Subcutaneous adipose tissue (tissue), 4 donors: ENCODE measurements around the gene NCKAP1. TPM values are rescaled to one million over a fixed set of nuclear protein-coding genes. Genes with fewer than 3 reads are reported as not detected.

Source experiments
- CTCF ChIP-seq: fragments of 450-650 bp; IDR thresholded peaks from one replicate; pipeline ENCODE4 v1.5.1; 2016; ENCODE audit warnings: low read depth, mild to moderate bottlenecking, control low read depth, antibody characterized with exemption, moderate library complexity
- total RNA-seq, 4 donors: library from RNA; depleted of rRNA; stranded (reverse); fragments of >200 nt; gene quantifications; one replicate each; pipeline ENCODE4 v1.1.0, GENCODE V29; 2016

The NCKAP1 gene
- total RNA-seq, 4 donors from 2014 or later, result 123 to 308 (median 157) TPM

DNA sequence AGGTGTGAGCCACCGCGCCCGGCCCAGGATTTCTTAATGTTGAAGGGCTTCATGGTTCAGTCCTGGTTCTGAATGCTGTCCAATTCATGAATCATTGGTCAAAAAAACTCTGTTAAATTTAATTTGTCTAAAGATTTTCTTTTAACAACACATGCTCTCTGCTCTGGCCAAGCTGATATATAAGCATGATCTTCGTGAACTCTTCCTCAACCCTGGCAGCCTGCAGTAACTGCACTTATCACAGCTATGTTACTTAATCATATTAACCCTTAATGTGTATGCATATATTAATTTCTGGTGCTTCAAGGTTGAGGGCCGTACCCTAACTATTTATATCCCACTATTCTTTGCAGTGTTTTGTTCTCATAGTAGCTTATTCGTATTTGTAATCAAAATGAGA, 142.5 kb downstream of the NCKAP1 start:
- no peak for TF ChIP-seq CTCF

DNA sequence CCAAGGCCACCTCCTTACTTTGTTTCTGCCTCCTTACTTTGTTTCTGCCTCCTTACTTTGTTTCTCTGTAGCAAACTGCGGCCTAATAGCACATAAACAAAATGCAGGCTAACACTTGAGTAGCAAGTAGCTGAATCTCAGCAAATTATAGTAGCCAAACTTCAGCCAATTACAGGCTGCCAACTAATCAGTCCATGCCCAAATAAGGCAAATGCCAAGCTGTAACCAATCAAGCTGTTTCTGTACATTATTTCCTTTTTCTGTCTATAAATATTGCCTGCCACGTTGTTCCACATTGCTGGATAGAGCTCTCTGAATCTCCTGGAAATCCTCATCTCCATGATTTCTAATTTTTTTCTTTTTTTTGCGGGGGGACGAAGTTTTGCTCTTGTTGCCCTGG, 143.1 kb downstream of the NCKAP1 start:
- TF ChIP-seq CTCF, result no peak

DNA sequence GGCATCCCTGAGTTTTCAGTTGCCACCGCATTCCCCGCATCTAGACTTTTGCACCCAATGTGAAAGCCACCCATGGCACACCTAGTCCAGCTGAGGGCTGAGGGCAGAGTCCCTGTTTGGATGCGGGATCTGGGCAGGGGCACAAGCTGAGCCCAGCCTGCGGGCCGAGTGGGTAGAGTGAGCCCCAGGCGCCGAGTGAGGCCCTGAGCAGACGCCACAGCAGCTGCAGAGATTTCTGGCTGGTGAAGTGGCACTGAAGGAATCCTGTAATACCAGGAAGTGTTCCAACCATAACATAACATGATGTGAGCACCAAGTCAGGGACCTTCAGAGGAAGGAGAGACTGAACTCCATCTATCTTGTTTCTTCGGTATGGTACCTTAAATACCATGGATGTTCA, 144.1 kb downstream of the NCKAP1 start:
- no peak for TF ChIP-seq CTCF

DNA sequence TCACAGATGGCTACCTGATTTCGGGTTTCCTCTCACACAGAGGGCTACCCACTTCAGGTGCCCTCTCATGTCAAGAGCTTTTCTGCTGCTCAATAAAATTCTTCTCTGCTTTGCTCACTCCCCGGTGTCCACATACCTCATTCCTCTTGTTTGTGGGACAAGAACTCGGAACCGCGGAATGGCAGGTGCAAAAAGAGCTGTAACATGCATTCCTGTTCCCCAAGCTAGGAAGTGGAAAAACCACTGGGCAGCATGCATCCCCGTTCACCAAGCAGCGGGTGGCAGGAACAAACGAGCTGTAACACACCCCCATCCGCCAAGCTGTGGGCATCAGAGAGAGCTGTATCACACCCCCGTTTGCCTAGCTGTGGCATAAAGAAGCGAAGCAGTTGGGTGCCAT, 144.6 kb downstream of the NCKAP1 start:
- no peak for TF ChIP-seq CTCF

DNA sequence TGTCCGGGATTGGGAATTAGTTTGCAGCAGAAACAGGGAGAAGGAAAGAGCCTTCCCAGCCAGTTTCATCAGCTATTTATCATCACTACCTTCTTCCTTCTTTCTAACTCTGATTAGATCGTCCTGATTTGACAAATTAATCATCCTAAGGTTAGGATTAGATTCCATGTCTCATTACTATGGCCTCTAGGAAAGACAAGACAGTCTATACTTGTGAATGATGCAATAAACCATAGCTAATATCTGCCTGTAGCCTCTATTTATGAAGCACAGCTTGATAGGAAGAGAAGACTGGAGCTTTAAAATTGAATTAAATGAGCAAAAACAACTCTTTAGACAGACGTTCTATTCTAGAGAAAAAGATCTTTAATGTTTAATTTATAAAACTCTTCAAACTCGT, 146.6 kb downstream of the NCKAP1 start:
- TF ChIP-seq CTCF, result no peak

DNA sequence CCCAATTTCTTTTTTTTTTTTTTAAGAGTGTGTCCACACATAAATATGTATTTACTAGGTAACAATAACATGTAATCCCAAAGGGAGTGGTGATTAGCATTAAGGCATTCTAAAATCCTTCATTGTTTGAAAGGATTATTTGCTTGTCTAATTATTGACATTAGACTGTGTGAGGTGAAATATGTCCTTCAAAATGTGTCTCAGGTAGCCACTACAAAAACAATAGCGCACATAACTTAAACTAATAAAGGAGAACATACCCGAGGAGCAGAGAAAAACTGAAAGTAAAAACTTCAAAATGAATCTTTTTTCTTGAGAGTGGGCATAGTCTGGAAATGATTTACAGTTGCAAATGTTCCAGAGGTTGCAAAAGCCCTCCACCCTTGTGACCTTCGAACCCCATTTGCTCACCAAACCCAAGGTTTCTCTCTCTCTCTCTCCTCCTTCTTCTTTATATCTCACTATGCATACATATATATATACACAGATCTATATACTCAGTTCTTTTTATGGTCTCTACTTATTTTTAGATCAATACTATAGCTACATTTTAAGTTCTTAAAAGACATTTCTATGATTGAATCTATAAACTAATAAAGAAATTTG, 147.4 kb downstream of the NCKAP1 start:
- no peak for TF ChIP-seq CTCF

DNA sequence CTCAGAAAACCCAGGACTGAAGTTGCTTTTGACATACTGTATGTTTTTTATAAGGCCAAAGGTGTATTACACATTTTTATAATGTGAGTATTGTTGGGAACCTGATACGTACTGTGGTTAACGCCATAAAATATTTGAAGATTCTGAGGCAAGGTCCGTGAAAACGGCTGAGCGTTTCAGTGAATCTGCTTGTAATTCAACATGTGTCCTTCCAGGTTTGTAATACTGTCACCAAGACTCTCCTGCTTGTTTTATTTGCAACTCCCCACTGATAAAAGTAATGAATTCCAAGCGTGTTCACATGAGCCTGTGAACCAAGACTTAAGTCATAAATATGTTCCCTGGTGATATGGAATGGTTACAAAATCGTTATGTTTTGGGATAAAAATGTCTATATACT, 148.0 kb downstream of the NCKAP1 start:
- no peak for TF ChIP-seq CTCF
